ENCODE results near the gene CTNNA3.

DNA sequence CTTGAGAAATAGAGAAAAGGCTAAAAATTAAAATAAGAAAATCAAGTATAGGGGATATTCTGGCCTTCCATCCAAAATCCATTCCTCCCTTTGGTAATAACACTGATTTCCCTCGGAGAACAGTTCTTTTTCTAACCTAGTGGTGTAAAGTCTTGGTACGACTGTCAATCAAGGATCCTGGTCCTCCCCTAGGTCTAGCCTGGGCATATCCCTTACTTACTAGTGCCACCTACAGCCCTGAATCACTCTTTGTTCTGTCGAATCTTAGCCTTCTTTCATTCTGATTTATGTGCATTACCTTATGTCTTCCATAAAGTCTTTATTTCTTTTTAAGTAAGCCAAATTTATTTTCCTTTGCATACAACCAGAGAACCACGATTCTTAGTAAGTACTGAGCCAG, 1068.8 kb downstream of the CTNNA3 start:
- TF ChIP-seq POLR2AphosphoS5 (IDR thresholded peaks at IDR 0.05), result no peak
- no peak for TF ChIP-seq CTCF (IDR thresholded peaks at IDR 0.05 in 8 of 11, conservative IDR thresholded peaks at IDR 0.05 in 3 of 11)
- no peak for TF ChIP-seq POLR2A (IDR thresholded peaks at IDR 0.05)

All from spleen (tissue), 7 donors.